Measurements from ENCODE around the gene PAX9.

Gene PAX9

GRCh38 chr14:36661506-36662257 lies at the start of gene PAX9:
PAX9 (plus strand) TSS chr14:36661860; CDS start chr14:36662090, 230 bp downstream.
- peak; percentile 57 for DNase-seq

- DNase-seq: no peak
Measured at GRCh38 chr14:36617824-36618223, 43.8 kb upstream of the PAX9 start.

GRCh38 chr14:36618641-36619040 lies 43.0 kb upstream of the PAX9 start:
- DNase-seq: no peak

- no peak for DNase-seq
Measured at GRCh38 chr14:36619131-36619530, 42.5 kb upstream of the PAX9 start.

- DNase-seq: no peak
Measured at GRCh38 chr14:36619853-36620252, 41.8 kb upstream of the PAX9 start.

GRCh38 chr14:36625014-36625413 lies 36.6 kb upstream of the PAX9 start:
- no peak for DNase-seq

GRCh38 chr14:36625436-36625835 lies 36.2 kb upstream of the PAX9 start:
- no peak for DNase-seq

- no peak for DNase-seq
Measured at GRCh38 chr14:36626151-36626550, 35.5 kb upstream of the PAX9 start.

- no peak for DNase-seq
Measured at GRCh38 chr14:36627981-36628380, 33.7 kb upstream of the PAX9 start.

- DNase-seq: no peak
Measured at GRCh38 chr14:36633580-36633979, 28.1 kb upstream of the PAX9 start.

GRCh38 chr14:36646664-36647416 lies 14.8 kb upstream of the PAX9 start:
- DNase-seq: no peak

GRCh38 chr14:36647417-36647823 lies 14.2 kb upstream of the PAX9 start:
- no peak for DNase-seq

- DNase-seq: no peak
Measured at GRCh38 chr14:36647824-36648753, 13.6 kb upstream of the PAX9 start.

- no peak for DNase-seq
Measured at GRCh38 chr14:36649872-36650650, 11.6 kb upstream of the PAX9 start.

- no peak for DNase-seq
Measured at GRCh38 chr14:36652542-36653201, 9.0 kb upstream of the PAX9 start.

- DNase-seq: no peak
Measured at GRCh38 chr14:36653413-36653812, 8.2 kb upstream of the PAX9 start.

- DNase-seq: no peak
Measured at GRCh38 chr14:36653962-36654793, 7.5 kb upstream of the PAX9 start.

- no peak for DNase-seq
Measured at GRCh38 chr14:36654794-36655381, 6.8 kb upstream of the PAX9 start.

- DNase-seq: no peak
Measured at GRCh38 chr14:36655571-36655962, 6.1 kb upstream of the PAX9 start.

- DNase-seq: peak; percentile 39
Measured at GRCh38 chr14:36655963-36656686, 5.5 kb upstream of the PAX9 start.
